Activated CD4-positive, alpha-beta T cell treated with anti-CD3 and anti-CD28 coated beads for 36 hours (primary cell): ENCODE data around the gene CLCN7. TPM values are rescaled to one million over a fixed set of nuclear protein-coding genes. Genes with fewer than 3 reads are reported as not detected.
"Not testable (repeated sequence)": the region's sequence is repeated elsewhere in the genome, so short reads cannot be mapped to it uniquely, and the experiment has no call there.

Experiments used
- ATAC-seq: fragments of 200-7000 bp; cut with Tn5 transposase; one replicate; pipeline ENCODE4 v1.10.0; 2021; ENCODE audit warnings: mild to moderate bottlenecking, moderate library complexity
- CTCF ChIA-PET: fragments of 350-600 bp; sonication (Branson Sonifier 250); formaldehyde crosslinking; loops from one replicate; lab custom pipeline; 2021; ENCODE audit warnings: antibody characterized with exemption; lab: Charles Lee
- POLR2A ChIA-PET: fragments of 350-600 bp; sonication (Branson Sonifier 250); formaldehyde crosslinking; loops from one replicate; lab custom pipeline; 2021; ENCODE audit warnings: antibody characterized with exemption, inconsistent platforms; lab: Charles Lee
- DNase-seq: peaks from one replicate; pipeline ENCODE4 v3.0.0-alpha.2; 2020
- H3K27ac Mint-ChIP-seq: one replicate; pipeline ENCODE4 v1.8.0; 2021; ENCODE audit warnings: mixed read lengths
- H3K27me3 Mint-ChIP-seq: one replicate; pipeline ENCODE4 v1.8.0; 2021; ENCODE audit warnings: mixed read lengths
- H3K36me3 Mint-ChIP-seq: one replicate; pipeline ENCODE4 v1.8.0; 2021; ENCODE audit warnings: low read depth, mixed read lengths
- H3K4me1 Mint-ChIP-seq: one replicate; pipeline ENCODE4 v1.8.0; 2021; ENCODE audit warnings: mixed read lengths
- H3K4me3 Mint-ChIP-seq: one replicate; pipeline ENCODE4 v1.8.0; 2021; ENCODE audit warnings: mild to moderate bottlenecking, moderate library complexity, mixed read lengths
- H3K9me3 Mint-ChIP-seq: one replicate; pipeline ENCODE4 v1.8.0; 2021; ENCODE audit warnings: low read depth, mixed read lengths
- intact Hi-C, 2 experiments: fragments of 100-400 bp; cut with DNase I in 1 of 2; cut with micrococcal nuclease in 1 of 2; formaldehyde crosslinking; loops; one replicate each; pipeline versions ENCODE4 v1.14.2 to v1.15.1; 2022 to 2024; cut with DNase I, micrococcal nuclease
- total RNA-seq, 2 experiments: library from RNA; stranded (reverse); gene quantifications; one replicate each; pipeline ENCODE4 v1.2.3, GENCODE V29; 2021

The CLCN7 gene
- total RNA-seq, 2 experiments from 2014 or later: 29.9 to 33.7 TPM

DNA sequence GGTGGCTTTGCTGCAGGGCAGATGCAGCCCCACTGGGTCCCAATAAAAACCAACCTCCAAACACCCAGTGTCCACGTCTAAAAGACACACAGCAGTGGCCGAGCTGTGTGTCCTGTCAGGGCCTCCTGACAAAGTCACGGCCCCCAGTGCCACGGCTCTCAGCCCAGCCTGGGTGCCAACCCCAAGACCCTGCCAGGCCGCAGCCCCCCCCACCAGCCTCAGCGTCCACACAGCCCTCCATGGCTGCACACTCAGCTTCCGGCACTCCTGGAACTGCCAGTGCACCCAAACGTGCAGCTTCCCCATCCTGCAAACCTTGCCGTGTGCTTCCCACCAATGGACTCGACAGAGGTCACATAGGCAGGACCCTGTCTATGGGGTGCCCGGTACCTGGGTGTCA is 26.9 kb downstream of the CLCN7 start:
- no peaks in the 10 kb centered on the region for H3K27me3 Mint-ChIP-seq
- H3K27ac Mint-ChIP-seq: no peak overlapping the region
- H3K9me3 Mint-ChIP-seq: no peaks in the 10 kb centered on the region
- intact Hi-C loops: no loop called here
- H3K4me1 Mint-ChIP-seq: no peaks in the 10 kb centered on the region
- POLR2A ChIA-PET: no interaction called here
- ATAC-seq (no peak), DNase-seq (no peak)
- H3K36me3 Mint-ChIP-seq: no peaks in the 10 kb centered on the region
- CTCF ChIA-PET: no interaction called here
- H3K4me3 Mint-ChIP-seq: no peak overlapping the region

- no peak for ATAC-seq
- Mint-ChIP-seq H3K27ac (no peak overlapping the region), H3K27me3 (no peaks in the 10 kb centered on the region), H3K9me3 (no peaks in the 10 kb centered on the region), H3K4me1 (no peaks in the 10 kb centered on the region), H3K36me3 (no peaks in the 10 kb centered on the region), H3K4me3 (no peak overlapping the region)
- POLR2A ChIA-PET: no interaction called here
- intact Hi-C loops: no loop called here
- CTCF ChIA-PET: interaction anchor here (0.6 kb wide), 1 partner anchor 336 kb away, joined by 3 read pairs; the partner anchor contains the start of genes NUBP2 and SPSB3
- DNase-seq: no peak
These were observed 28.3 kb downstream of the CLCN7 start for GRCh38 chr16:1446296-1447080.

- no peaks in the 10 kb centered on the region for H3K4me1 Mint-ChIP-seq
- H3K27me3 Mint-ChIP-seq: no peaks in the 10 kb centered on the region
- no peak for DNase-seq
- POLR2A ChIA-PET: no interaction called here
- no peaks in the 10 kb centered on the region for H3K36me3 Mint-ChIP-seq
- no peak overlapping the region for H3K4me3 Mint-ChIP-seq
- CTCF ChIA-PET: no interaction called here
- no peak overlapping the region for H3K27ac Mint-ChIP-seq
- ATAC-seq: no peak
- H3K9me3 Mint-ChIP-seq: no peaks in the 10 kb centered on the region
- intact Hi-C loops: no loop called here
These were observed 29.2 kb downstream of the CLCN7 start for GRCh38 chr16:1445518-1446203.

- Mint-ChIP-seq H3K4me1 (no peaks in the 10 kb centered on the region), H3K27me3 (no peaks in the 10 kb centered on the region), H3K36me3 (no peaks in the 10 kb centered on the region), H3K9me3 (no peaks in the 10 kb centered on the region), H3K4me3 (no peak overlapping the region), H3K27ac (no peak overlapping the region)
- ATAC-seq (no peak), DNase-seq (no peak)
- CTCF ChIA-PET: no interaction called here
- intact Hi-C loops: no loop called here
- POLR2A ChIA-PET: no interaction called here
These were observed 29.9 kb downstream of the CLCN7 start for GRCh38 chr16:1444730-1445517.

- Mint-ChIP-seq H3K4me1 (no peaks in the 10 kb centered on the region), H3K27me3 (no peaks in the 10 kb centered on the region), H3K36me3 (no peaks in the 10 kb centered on the region), H3K27ac (no peak within 1 kb of the TSS), H3K9me3 (no peaks in the 10 kb centered on the region), H3K4me3 (no peak within 1 kb of the TSS)
- CTCF ChIA-PET: no interaction called here
- intact Hi-C loops: no loop called here
- DNase-seq (no peak), ATAC-seq (no peak)
- POLR2A ChIA-PET: no interaction called here
These were observed 30.7 kb downstream of the CLCN7 start, which contains the start of gene CCDC154 for GRCh38 chr16:1443980-1444729. CCDC154 (minus strand) TSS chr16:1444556; CDS start chr16:1444322, 234 bp downstream.

DNA sequence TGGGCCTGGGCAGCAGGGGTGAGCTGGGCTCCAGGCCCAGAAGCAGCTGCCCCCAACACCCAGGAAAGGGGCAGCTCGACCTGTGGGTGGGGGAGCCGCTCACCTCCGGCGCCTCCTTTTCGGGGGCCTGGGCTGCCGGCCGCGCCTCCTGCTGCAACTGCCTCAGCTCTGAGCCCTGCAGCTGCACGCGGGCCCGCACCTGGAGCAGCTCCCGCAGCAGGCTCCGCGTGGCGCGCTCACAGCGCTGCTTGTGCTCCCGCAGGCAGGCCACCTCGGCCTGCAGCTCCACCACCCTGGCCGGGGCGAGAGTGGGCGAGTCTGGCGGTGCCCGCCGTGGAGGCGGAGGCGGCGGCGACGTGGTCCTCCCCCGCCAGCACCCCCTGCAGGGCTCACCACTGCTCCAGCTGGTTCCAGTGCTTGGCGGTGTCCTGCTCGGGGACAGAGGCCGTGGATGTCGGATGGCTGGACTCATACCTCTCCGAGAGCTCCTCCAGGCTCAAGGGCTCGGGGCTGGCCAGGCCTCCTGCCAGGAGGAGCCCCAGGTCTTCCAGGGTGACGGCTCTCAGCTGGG is 31.3 kb downstream of the CLCN7 start:
- intact Hi-C loops: no loop called here
- ChIA-PET POLR2A (no interaction called here), CTCF (no interaction called here)
- DNase-seq: no peak
- H3K27ac Mint-ChIP-seq: no peak overlapping the region
- no peak for ATAC-seq
- H3K27me3 Mint-ChIP-seq: no peaks in the 10 kb centered on the region
- H3K4me1 Mint-ChIP-seq: no peaks in the 10 kb centered on the region
- H3K36me3 Mint-ChIP-seq: no peaks in the 10 kb centered on the region
- no peak overlapping the region for H3K4me3 Mint-ChIP-seq
- no peaks in the 10 kb centered on the region for H3K9me3 Mint-ChIP-seq

GRCh38 chr16:1442697-1443096 is 32.1 kb downstream of the CLCN7 start:
- ChIA-PET CTCF (no interaction called here), POLR2A (no interaction called here)
- Mint-ChIP-seq H3K4me1 (no peaks in the 10 kb centered on the region), H3K27ac (no peak overlapping the region), H3K27me3 (no peaks in the 10 kb centered on the region), H3K36me3 (no peaks in the 10 kb centered on the region), H3K9me3 (no peaks in the 10 kb centered on the region), H3K4me3 (no peak overlapping the region)
- intact Hi-C loops: no loop called here
- ATAC-seq (no peak), DNase-seq (no peak)

DNA sequence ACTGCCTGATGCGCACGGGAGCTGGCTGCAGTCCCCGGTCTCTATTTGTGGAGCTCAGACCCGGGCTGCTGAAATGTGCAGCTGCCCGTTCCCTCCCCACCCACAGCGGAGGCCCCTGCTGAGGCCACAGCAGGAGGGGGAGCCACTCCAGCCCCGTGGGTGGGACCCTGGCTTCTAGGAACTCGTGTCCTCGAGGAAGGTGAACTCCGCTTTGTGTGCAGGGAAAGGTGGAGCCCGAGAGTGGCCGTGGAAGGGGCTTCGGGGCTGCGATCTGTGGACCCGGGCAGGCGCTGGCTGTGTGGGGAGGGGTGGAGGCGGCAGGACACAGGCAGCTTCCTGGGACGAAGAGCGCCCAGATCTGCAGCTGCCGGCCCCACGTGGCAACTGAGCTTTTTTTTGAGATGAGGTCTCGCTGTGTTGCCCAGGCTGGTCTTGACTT is 33.4 kb downstream of the CLCN7 start:
- no peak overlapping the region for H3K27ac Mint-ChIP-seq
- POLR2A ChIA-PET: no interaction called here

DNA sequence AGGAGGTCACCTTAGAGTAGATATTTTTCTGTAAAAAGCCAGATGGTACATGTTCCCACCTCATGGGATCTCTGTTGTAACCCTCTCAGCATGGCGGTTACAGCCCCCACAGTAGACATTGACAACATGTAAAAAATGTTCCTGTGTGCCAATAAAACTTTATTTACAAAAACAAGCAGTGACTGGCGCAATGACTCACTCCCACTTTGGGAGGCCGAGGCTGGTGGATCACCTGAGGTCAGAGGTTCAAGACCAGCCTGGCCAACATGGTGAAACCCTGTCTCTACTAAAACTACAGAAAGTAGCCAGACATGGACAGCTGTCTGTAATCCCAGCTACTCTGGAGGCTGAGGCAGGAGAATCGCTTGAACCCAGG is 35.1 kb downstream of the CLCN7 start:
- intact Hi-C loops, DNase-seq, ATAC-seq, H3K36me3 Mint-ChIP-seq, H3K4me3 Mint-ChIP-seq, H3K27me3 Mint-ChIP-seq, H3K9me3 Mint-ChIP-seq, H3K27ac Mint-ChIP-seq, POLR2A ChIA-PET, H3K4me1 Mint-ChIP-seq: not testable (repeated sequence)
- CTCF ChIA-PET: interaction anchor here (0.5 kb wide), 1 partner anchor 24 kb away, joined by 3 read pairs; no protein-coding TSS in a partner anchor

More for the DNA sequence above, 33.4 kb downstream of the CLCN7 start:
- no peak overlapping the region for H3K4me3 Mint-ChIP-seq
- no peaks in the 10 kb centered on the region for H3K36me3 Mint-ChIP-seq
- CTCF ChIA-PET: interaction anchor here (0.9 kb wide), 1 partner anchor 21 kb away, joined by 3 read pairs; the partner anchor contains the start of gene UQCC4
- intact Hi-C loops: no loop called here
- no peaks in the 10 kb centered on the region for H3K4me1 Mint-ChIP-seq
- H3K27me3 Mint-ChIP-seq: no peaks in the 10 kb centered on the region
- DNase-seq (no peak), ATAC-seq (no peak)
- H3K9me3 Mint-ChIP-seq: no peaks in the 10 kb centered on the region

DNA sequence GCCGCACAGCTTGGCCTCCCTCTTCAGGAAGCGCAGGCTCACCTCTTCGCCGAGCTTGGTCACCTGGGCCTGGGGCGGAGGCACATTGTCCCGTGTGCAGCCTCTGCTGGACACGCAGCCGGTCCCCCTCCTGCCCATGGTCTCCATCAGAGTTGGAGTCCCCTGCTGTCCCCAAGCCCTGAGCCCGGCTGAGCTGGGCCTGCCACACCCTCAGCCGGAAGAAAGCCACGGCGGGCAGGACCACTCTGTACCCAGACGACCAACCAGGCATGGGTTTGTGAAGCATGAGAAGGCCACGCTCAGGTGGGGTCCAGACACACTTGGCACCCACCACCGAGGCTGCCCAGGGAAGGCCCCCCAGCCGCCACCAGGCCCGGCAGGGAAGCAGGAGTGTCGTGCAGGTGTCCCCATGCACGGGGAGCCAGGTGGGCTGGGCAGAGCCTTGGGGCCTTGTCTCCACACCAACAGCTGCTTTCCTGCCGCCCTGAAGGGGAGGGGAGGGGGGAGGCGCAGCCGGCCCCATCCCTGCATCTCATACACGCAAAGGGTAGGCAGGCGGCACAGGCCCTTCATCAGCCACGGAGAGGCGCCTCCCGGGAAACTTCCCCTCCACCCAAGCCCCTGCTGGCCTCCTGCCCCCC is 35.6 kb downstream of the CLCN7 start:
- DNase-seq: no peak
- no peaks in the 10 kb centered on the region for H3K36me3 Mint-ChIP-seq
- no peaks in the 10 kb centered on the region for H3K9me3 Mint-ChIP-seq
- no peak overlapping the region for H3K4me3 Mint-ChIP-seq
- H3K4me1 Mint-ChIP-seq: no peaks in the 10 kb centered on the region
- intact Hi-C loops: no loop called here
- ChIA-PET POLR2A (no interaction called here), CTCF (interaction anchor here (0.5 kb wide), 1 partner anchor 25 kb away, joined by 3 read pairs; no protein-coding TSS in a partner anchor)
- H3K27ac Mint-ChIP-seq: no peak overlapping the region
- no peaks in the 10 kb centered on the region for H3K27me3 Mint-ChIP-seq
- ATAC-seq: no peak
